BLaER1 (cell line): ENCODE measurements around the gene ADCY5.

ENCODE experiments used
- H3K27ac ChIP-seq: shearing (Covaris generic); formaldehyde crosslinking; 2 replicates; pipeline ENCODE4 v1.8.1; 2022
- H3K27me3 ChIP-seq: shearing (Covaris generic); formaldehyde crosslinking; 2 replicates; pipeline ENCODE4 v1.8.1; 2022
- H3K36me3 ChIP-seq: shearing (Covaris generic); formaldehyde crosslinking; 2 replicates; pipeline ENCODE4 v1.8.1; 2022
- H3K4me1 ChIP-seq: shearing (Covaris generic); formaldehyde crosslinking; 2 replicates; pipeline ENCODE4 v1.8.1; 2022
- H3K4me2 ChIP-seq: shearing (Covaris generic); formaldehyde crosslinking; 2 replicates; pipeline ENCODE4 v1.8.1; 2022
- H3K4me3 ChIP-seq: shearing (Covaris generic); formaldehyde crosslinking; 2 replicates; pipeline ENCODE4 v1.8.1; 2022
- H3K9ac ChIP-seq: shearing (Covaris generic); formaldehyde crosslinking; 2 replicates; pipeline ENCODE4 v1.8.1; 2022
- H3K9me3 ChIP-seq: shearing (Covaris generic); formaldehyde crosslinking; 2 replicates; pipeline ENCODE4 v1.8.1; 2022
- H4K20me1 ChIP-seq: shearing (Covaris generic); formaldehyde crosslinking; 2 replicates; pipeline ENCODE4 v1.8.1; 2022
- Cebpa-rat ChIP-seq: shearing (Covaris generic); IDR thresholded peaks from 2 replicates; pipeline ENCODE4 v1.8.1; 2022

ADCY5 gene

GRCh38 chr3:123301331-123302184 is 147.3 kb downstream of the ADCY5 start:
- peak overlapping the region; percentile 85 for H3K27ac ChIP-seq
- peak overlapping the region; percentile 98 for H3K4me2 ChIP-seq
- no peaks in the 10 kb centered on the region for H3K27me3 ChIP-seq
- H3K4me3 ChIP-seq, result peak overlapping the region; percentile 39
- H4K20me1 ChIP-seq, result no peaks in the 10 kb centered on the region
- H3K36me3 ChIP-seq, result no peaks in the 10 kb centered on the region
- no peak for TF ChIP-seq Cebpa-rat
- peaks cover 92% of the 10 kb centered on the region for H3K4me1 ChIP-seq
- peak overlapping the region; percentile 75 for H3K9ac ChIP-seq
- peaks cover 24% of the 10 kb centered on the region for H3K9me3 ChIP-seq

GRCh38 chr3:123300583-123300982 is 148.3 kb downstream of the ADCY5 start:
- H3K4me3 ChIP-seq, result no peak overlapping the region; the same call in 1 of the 2 replicates
- peaks cover 84% of the 10 kb centered on the region for H3K4me1 ChIP-seq
- peaks cover 21% of the 10 kb centered on the region for H3K9me3 ChIP-seq
- no peaks in the 10 kb centered on the region for H4K20me1 ChIP-seq
- H3K9ac ChIP-seq, result peak overlapping the region; percentile 1; the same call in 1 of the 2 replicates
- H3K27me3 ChIP-seq, result no peaks in the 10 kb centered on the region
- H3K27ac ChIP-seq, result peak overlapping the region; percentile 85
- no peak for TF ChIP-seq Cebpa-rat
- H3K4me2 ChIP-seq, result peak overlapping the region; percentile 98
- H3K36me3 ChIP-seq, result no peaks in the 10 kb centered on the region

GRCh38 chr3:123300056-123300455 is 148.8 kb downstream of the ADCY5 start:
- H3K36me3 ChIP-seq, result no peaks in the 10 kb centered on the region
- H3K27me3 ChIP-seq, result no peaks in the 10 kb centered on the region
- H3K4me3 ChIP-seq, result no peak overlapping the region
- H3K27ac ChIP-seq, result peak overlapping the region; percentile 85
- H3K4me2 ChIP-seq, result peak overlapping the region; percentile 98
- peaks cover 79% of the 10 kb centered on the region for H3K4me1 ChIP-seq
- peaks cover 16% of the 10 kb centered on the region for H3K9me3 ChIP-seq
- no peaks in the 10 kb centered on the region for H4K20me1 ChIP-seq
- peak overlapping the region; percentile 1; the same call in 1 of the 2 replicates for H3K9ac ChIP-seq
- TF ChIP-seq Cebpa-rat, result no peak

- peaks cover 74% of the 10 kb centered on the region for H3K4me1 ChIP-seq
- no peaks in the 10 kb centered on the region for H4K20me1 ChIP-seq
- no peaks in the 10 kb centered on the region for H3K27me3 ChIP-seq
- no peak for TF ChIP-seq Cebpa-rat
- H3K27ac ChIP-seq, result peak overlapping the region; percentile 85; the same call in 1 of the 2 replicates
- H3K36me3 ChIP-seq, result no peaks in the 10 kb centered on the region
- H3K9me3 ChIP-seq, result peaks cover 11% of the 10 kb centered on the region
- H3K4me3 ChIP-seq, result no peak overlapping the region
- H3K4me2 ChIP-seq, result peak overlapping the region; percentile 98
- H3K9ac ChIP-seq, result no peak overlapping the region
Measured at GRCh38 chr3:123299581-123299980, 149.3 kb downstream of the ADCY5 start.

- TF ChIP-seq Cebpa-rat, result no peak
- no peak overlapping the region for H3K27ac ChIP-seq
Measured at GRCh38 chr3:123298903-123299302, 150.0 kb downstream of the ADCY5 start.

GRCh38 chr3:123297627-123297899 is 151.3 kb downstream of the ADCY5 start:
- Histone ChIP-seq H3K36me3 (no peaks in the 10 kb centered on the region), H3K4me1 (peaks cover 63% of the 10 kb centered on the region), H3K27me3 (no peaks in the 10 kb centered on the region), H3K4me3 (no peak overlapping the region), H3K9ac (no peak overlapping the region), H3K9me3 (no peaks in the 10 kb centered on the region), H3K4me2 (no peak overlapping the region), H4K20me1 (no peaks in the 10 kb centered on the region), H3K27ac (no peak overlapping the region)
- no peak for TF ChIP-seq Cebpa-rat

More at GRCh38 chr3:123298903-123299302, 150.0 kb downstream of the ADCY5 start:
- Histone ChIP-seq H4K20me1 (no peaks in the 10 kb centered on the region), H3K9ac (no peak overlapping the region), H3K4me3 (no peak overlapping the region), H3K36me3 (no peaks in the 10 kb centered on the region), H3K27me3 (no peaks in the 10 kb centered on the region), H3K9me3 (peaks cover 6% of the 10 kb centered on the region; the same call in 1 of the 2 replicates), H3K4me2 (peak overlapping the region; percentile 98), H3K4me1 (peaks cover 67% of the 10 kb centered on the region)

GRCh38 chr3:123296836-123297626 is 151.9 kb downstream of the ADCY5 start:
- Histone ChIP-seq H3K27me3 (no peaks in the 10 kb centered on the region), H3K9me3 (no peaks in the 10 kb centered on the region), H3K4me1 (peaks cover 63% of the 10 kb centered on the region), H3K9ac (no peak overlapping the region), H3K36me3 (no peaks in the 10 kb centered on the region), H3K4me2 (no peak overlapping the region), H3K4me3 (no peak overlapping the region), H3K27ac (no peak overlapping the region), H4K20me1 (no peaks in the 10 kb centered on the region)
- TF ChIP-seq Cebpa-rat, result no peak

GRCh38 chr3:123296261-123296660 is 152.6 kb downstream of the ADCY5 start:
- no peak overlapping the region for H3K27ac ChIP-seq
- no peaks in the 10 kb centered on the region for H3K9me3 ChIP-seq
- TF ChIP-seq Cebpa-rat, result no peak
- H3K36me3 ChIP-seq, result no peaks in the 10 kb centered on the region
- H3K4me2 ChIP-seq, result no peak overlapping the region
- no peaks in the 10 kb centered on the region for H4K20me1 ChIP-seq
- no peaks in the 10 kb centered on the region for H3K27me3 ChIP-seq
- peaks cover 62% of the 10 kb centered on the region for H3K4me1 ChIP-seq
- no peak overlapping the region for H3K4me3 ChIP-seq
- no peak overlapping the region for H3K9ac ChIP-seq

GRCh38 chr3:123295901-123296250 is 153.0 kb downstream of the ADCY5 start:
- H3K9ac ChIP-seq, result no peak overlapping the region
- TF ChIP-seq Cebpa-rat, result no peak
- no peak overlapping the region for H3K4me3 ChIP-seq
- peaks cover 58% of the 10 kb centered on the region for H3K4me1 ChIP-seq
- H3K27me3 ChIP-seq, result no peaks in the 10 kb centered on the region
- H3K36me3 ChIP-seq, result no peaks in the 10 kb centered on the region; the same call in 1 of the 2 replicates
- H3K9me3 ChIP-seq, result no peaks in the 10 kb centered on the region
- H4K20me1 ChIP-seq, result no peaks in the 10 kb centered on the region
- H3K27ac ChIP-seq, result no peak overlapping the region
- H3K4me2 ChIP-seq, result no peak overlapping the region
